Measurements from ENCODE around the gene ABCF1.
A peak's percentile ranks its signal among the peaks of the same experiment; 100 is the strongest.

Gene ABCF1

DNA sequence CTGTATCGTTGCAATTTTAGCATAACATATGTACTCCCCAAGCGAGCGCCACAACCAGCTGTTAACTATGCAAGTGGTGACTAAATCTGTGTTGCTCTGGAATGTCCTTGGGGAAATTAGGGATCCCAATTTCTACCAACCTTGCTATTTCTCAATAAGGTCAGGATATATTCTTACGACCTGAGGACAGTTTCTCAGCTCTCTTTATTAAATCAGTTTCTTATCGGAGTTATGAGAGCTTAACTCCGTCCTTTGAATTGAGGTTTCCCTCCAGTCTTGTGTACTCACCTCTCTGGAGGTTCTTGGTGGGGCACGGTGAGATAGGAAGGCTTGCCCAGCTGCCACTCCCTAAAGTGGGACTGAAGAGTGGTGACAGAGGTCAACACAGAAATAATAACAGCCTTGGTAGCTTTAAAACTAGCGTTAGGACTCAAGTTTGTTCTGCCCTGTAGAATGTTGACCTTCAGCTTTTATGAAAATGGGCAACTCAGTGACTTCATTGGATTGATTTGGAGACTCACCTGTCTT, 47.1 kb downstream of the ABCF1 start:
- DNase-seq (ENCODE audit: low read depth in 1 of 2, low spot score in 1 of 2), result no peak

DNA sequence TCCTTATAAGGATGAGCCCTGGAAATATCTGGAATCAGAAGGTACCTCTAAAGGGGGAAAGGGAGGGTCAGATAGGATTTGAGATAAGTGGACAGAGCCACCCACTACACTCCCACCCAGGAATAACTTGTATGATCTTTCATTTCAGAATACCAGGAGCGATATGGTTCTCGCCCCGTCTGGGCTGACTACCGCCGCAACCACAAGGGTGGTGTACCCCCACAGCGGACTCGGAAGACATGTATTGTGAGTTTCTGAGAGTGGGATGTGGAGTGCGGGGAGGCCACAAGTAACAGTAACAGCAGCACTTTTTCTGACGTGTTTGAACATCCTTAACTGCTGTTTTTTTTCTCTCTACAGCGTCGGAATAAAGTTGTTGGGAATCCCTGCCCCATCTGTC, 48.3 kb downstream of the ABCF1 start:
- no peak for DNase-seq (ENCODE audit: low read depth in 1 of 2, low spot score in 1 of 2)

DNA sequence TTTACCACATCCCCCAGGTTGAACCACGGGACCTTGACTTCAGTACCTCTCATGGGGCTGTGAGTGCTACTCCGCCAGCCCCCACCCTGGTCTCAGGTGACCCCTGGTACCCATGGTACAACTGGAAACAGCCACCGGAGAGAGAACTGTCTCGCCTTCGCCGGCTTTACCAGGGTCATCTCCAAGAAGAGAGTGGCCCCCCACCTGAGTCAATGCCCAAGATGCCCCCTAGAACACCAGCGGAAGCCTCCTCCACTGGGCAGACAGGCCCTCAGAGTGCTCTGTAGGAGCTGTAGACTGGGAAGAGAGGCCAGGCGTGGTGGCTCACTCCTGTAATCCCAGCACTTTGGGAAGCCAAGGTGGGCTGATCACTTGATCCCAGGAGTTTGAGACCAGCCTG, 54.3 kb downstream of the ABCF1 start:
- no peak for DNase-seq (ENCODE audit: low read depth in 1 of 2, low spot score in 1 of 2)

DNA sequence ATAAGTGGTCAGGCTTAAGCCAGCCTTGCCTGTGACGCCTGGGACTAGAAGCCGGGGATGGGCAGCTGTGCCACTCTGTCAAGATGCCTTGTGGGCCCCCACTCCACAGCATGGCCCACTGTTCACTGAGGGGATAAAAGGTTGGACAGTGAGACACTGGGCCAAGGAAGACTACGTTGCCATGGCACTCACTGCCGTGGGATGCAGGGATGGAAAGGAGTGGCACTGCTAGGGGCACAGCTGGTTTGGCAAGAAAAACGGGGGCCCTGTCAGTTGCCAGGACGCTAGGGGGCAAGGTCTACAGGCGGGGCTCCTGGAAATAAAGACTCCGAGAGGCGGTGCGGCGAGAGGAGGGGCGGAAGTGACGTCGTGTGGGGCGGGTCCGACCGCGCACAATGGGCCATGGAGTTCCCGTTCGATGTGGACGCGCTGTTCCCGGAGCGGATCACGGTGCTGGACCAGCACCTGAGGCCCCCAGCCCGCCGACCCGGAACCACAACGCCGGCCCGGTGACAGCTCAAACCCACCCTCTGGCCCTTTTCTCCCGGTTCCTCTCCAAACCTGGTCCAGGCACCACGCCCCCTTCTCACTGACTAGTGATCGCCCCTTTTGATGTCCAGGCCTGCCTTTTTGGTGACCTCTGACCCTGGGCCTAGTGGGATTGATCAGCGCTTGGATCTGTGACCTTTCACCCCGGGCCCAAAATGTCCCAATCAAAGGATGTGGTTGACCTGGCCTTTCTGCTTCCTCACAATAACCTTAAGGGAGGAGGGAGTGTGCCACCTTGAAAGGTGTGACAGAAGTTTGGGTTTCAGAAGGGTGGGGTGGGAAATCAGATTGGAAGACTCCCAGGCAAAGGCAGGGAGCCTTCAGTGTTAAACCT, 55.5 kb downstream of the ABCF1 start, which contains the start of gene ATAT1:
Gene ATAT1 (plus strand): TSS at position 391 of the 883 bp plus-strand sequence.
- DNase-seq (ENCODE audit: low read depth in 1 of 2, low spot score in 1 of 2), result peak; percentile 73 to 82

DNA sequence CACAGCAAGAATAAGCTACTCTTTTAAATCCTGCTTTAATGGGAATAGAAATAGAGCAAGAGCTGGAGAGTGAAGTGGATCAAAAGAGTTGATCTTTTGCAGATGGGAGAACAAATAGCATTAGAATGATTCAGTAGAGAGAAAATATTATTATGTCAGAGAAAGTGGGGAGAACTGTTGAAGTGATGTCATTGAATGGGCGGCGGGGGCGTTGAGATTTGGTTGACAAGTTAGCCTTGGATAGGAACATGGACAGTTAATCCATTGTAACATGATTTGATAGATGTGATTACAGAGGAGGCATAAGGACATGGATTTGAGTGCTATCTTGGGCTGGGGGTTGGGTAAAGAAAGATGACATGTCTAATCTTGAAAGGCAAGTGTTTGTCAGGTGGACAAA, 64.6 kb downstream of the ABCF1 start:
- DNase-seq (ENCODE audit: low read depth in 1 of 2, low spot score in 1 of 2), result no peak

DNA sequence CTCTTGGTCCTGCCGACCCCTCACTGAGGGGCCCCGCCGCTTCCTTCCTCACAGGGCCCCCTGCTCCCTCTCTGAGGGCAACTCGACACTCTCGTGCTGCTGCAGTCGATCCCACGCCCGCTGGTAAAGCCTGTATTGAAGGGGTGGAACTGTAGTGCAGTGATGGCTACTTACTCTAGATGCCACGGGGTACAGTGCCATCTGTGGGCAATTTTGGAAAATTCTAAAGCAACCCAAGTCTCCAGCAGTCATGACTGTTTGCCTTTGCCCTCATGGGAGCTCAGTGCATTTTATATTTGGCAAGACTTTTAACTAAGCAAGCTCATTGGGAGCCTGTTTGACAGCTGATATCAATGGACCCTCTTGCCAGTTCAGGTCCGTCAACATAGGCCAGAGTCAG, 69.2 kb downstream of the ABCF1 start:
- DNase-seq (ENCODE audit: low read depth in 1 of 2, low spot score in 1 of 2), result no peak

DNA sequence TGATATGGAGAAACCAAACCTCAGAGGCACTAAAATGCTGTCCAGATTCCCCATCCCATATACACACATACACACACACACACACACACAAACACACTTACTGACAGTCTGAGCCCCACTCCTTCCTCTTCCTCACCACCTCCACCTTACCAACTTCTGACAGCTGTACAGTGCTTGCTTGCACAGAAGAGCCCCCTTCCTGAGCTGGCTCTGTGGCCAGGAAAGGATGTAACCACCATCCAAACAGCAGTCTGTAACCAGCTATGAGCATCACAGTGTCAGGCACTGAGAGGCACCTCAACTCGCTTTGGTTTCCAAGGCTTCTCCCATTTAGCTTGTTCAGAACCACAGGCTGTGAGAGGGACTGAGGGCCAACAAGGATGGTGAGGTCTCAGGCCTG, 69.8 kb downstream of the ABCF1 start:
- no peak for DNase-seq (ENCODE audit: low read depth in 1 of 2, low spot score in 1 of 2)
